VCaP (cell line): ENCODE results near the gene PRRC2C.

Experiments used
- H3K27ac ChIP-seq: fragments of 450-650 bp; 2 replicates; pipeline ENCODE4 v1.5.1; 2017
- CTCF ChIP-seq: fragments of 450-650 bp; conservative IDR thresholded peaks from 2 replicates; pipeline ENCODE4 v1.5.1; 2017; ENCODE audit warnings: mild to moderate bottlenecking, moderate library complexity

The PRRC2C gene

GRCh38 chr1:171467626-171468025, 17.7 kb upstream of the PRRC2C start:
- no peak for TF ChIP-seq CTCF
- H3K27ac ChIP-seq = no peak overlapping the region

- no peak for TF ChIP-seq CTCF
- no peak overlapping the region for H3K27ac ChIP-seq
Observed at GRCh38 chr1:171468120-171468750, 17.1 kb upstream of the PRRC2C start.

- TF ChIP-seq CTCF = no peak
- no peak overlapping the region for H3K27ac ChIP-seq
Observed at GRCh38 chr1:171470726-171471125, 14.6 kb upstream of the PRRC2C start.

GRCh38 chr1:171472183-171472647, 13.1 kb upstream of the PRRC2C start:
- H3K27ac ChIP-seq = no peak overlapping the region
- TF ChIP-seq CTCF = no peak

GRCh38 chr1:171476829-171477228, 8.5 kb upstream of the PRRC2C start:
- no peak for TF ChIP-seq CTCF
- no peak overlapping the region for H3K27ac ChIP-seq

GRCh38 chr1:171477804-171478203, 7.5 kb upstream of the PRRC2C start:
- TF ChIP-seq CTCF = no peak
- no peak overlapping the region for H3K27ac ChIP-seq

- TF ChIP-seq CTCF = no peak
- H3K27ac ChIP-seq = no peak overlapping the region
Observed at GRCh38 chr1:171480035-171480434, 5.3 kb upstream of the PRRC2C start.
